Activated naive CD4-positive, alpha-beta T cell treated with anti-CD3 and anti-CD28 coated beads, Interleukin-2, amount 50 U/mL, for 24 hours (primary cell): ENCODE results near the gene IFI27.
"Not testable (repeated sequence)": the region's sequence is repeated elsewhere in the genome, so short reads cannot be mapped to it uniquely, and the experiment has no call there.

Source experiments
- H3K27ac Mint-ChIP-seq: one replicate; pipeline ENCODE4 v1.8.0; 2021; ENCODE audit warnings: mild to moderate bottlenecking, mixed read lengths
- H3K27me3 Mint-ChIP-seq: one replicate; pipeline ENCODE4 v1.8.0; 2021; ENCODE audit warnings: mixed read lengths
- H3K36me3 Mint-ChIP-seq: one replicate; pipeline ENCODE4 v1.8.0; 2021; ENCODE audit warnings: mixed read lengths
- H3K4me1 Mint-ChIP-seq: one replicate; pipeline ENCODE4 v1.8.0; 2021; ENCODE audit warnings: mixed read lengths
- H3K4me3 Mint-ChIP-seq: one replicate; pipeline ENCODE4 v1.8.0; 2021; ENCODE audit warnings: mild to moderate bottlenecking, mixed read lengths
- H3K9me3 Mint-ChIP-seq: one replicate; pipeline ENCODE4 v1.8.0; 2021; ENCODE audit warnings: mixed read lengths

IFI27 gene

GRCh38 chr14:94110552-94111181, at the start of gene IFI27:
IFI27 (plus strand) TSS chr14:94110736.
- no peaks in the 10 kb centered on the region for H3K9me3 Mint-ChIP-seq
- H3K4me3 Mint-ChIP-seq = no peak within 1 kb of the TSS
- no peaks in the 10 kb centered on the region for H3K4me1 Mint-ChIP-seq
- H3K27me3 Mint-ChIP-seq = peaks cover 6% of the 10 kb centered on the region
- no peaks in the 10 kb centered on the region for H3K36me3 Mint-ChIP-seq
- H3K27ac Mint-ChIP-seq = no peak within 1 kb of the TSS

GRCh38 chr14:94062344-94062940, 48.1 kb upstream of the IFI27 start:
- Mint-ChIP-seq H3K27ac (peak overlapping the region; percentile 60), H3K4me3 (no peak overlapping the region), H3K4me1 (peaks cover 95% of the 10 kb centered on the region), H3K27me3 (no peaks in the 10 kb centered on the region), H3K36me3 (peaks cover 22% of the 10 kb centered on the region), H3K9me3 (no peaks in the 10 kb centered on the region)

GRCh38 chr14:94066089-94066676, 44.4 kb upstream of the IFI27 start:
- peaks cover 13% of the 10 kb centered on the region for H3K9me3 Mint-ChIP-seq
- no peaks in the 10 kb centered on the region for H3K27me3 Mint-ChIP-seq
- peaks cover 93% of the 10 kb centered on the region for H3K4me1 Mint-ChIP-seq
- H3K27ac Mint-ChIP-seq = peak overlapping the region; percentile 83
- H3K36me3 Mint-ChIP-seq = peaks cover 45% of the 10 kb centered on the region
- H3K4me3 Mint-ChIP-seq = peak overlapping the region; percentile 71

- peaks cover 22% of the 10 kb centered on the region for H3K9me3 Mint-ChIP-seq
- H3K4me3 Mint-ChIP-seq = peak overlapping the region; percentile 26
Observed at GRCh38 chr14:94072076-94072475, 38.5 kb upstream of the IFI27 start.

GRCh38 chr14:94074534-94074933, 36.0 kb upstream of the IFI27 start:
- peaks cover 75% of the 10 kb centered on the region for H3K4me1 Mint-ChIP-seq
- no peak overlapping the region for H3K27ac Mint-ChIP-seq
- peaks cover 14% of the 10 kb centered on the region for H3K9me3 Mint-ChIP-seq
- H3K4me3 Mint-ChIP-seq = peak overlapping the region; percentile 67
- H3K27me3 Mint-ChIP-seq = no peaks in the 10 kb centered on the region
- H3K36me3 Mint-ChIP-seq = peaks cover 57% of the 10 kb centered on the region

More at GRCh38 chr14:94072076-94072475, 38.5 kb upstream of the IFI27 start:
- not testable (repeated sequence) for H3K27ac Mint-ChIP-seq, H3K27me3 Mint-ChIP-seq
- Mint-ChIP-seq H3K36me3 (peaks cover 59% of the 10 kb centered on the region), H3K4me1 (peaks cover 78% of the 10 kb centered on the region)

- H3K9me3 Mint-ChIP-seq = peaks cover 14% of the 10 kb centered on the region
- peaks cover 75% of the 10 kb centered on the region for H3K4me1 Mint-ChIP-seq
- H3K4me3 Mint-ChIP-seq = peak overlapping the region; percentile 84
- H3K27ac Mint-ChIP-seq = no peak overlapping the region
- peaks cover 56% of the 10 kb centered on the region for H3K36me3 Mint-ChIP-seq
- H3K27me3 Mint-ChIP-seq = no peaks in the 10 kb centered on the region
Observed at GRCh38 chr14:94075008-94075407, 35.5 kb upstream of the IFI27 start.

GRCh38 chr14:94077111-94077821, 33.3 kb upstream of the IFI27 start:
- peaks cover 5% of the 10 kb centered on the region for H3K9me3 Mint-ChIP-seq
- no peaks in the 10 kb centered on the region for H3K27me3 Mint-ChIP-seq
- H3K27ac Mint-ChIP-seq = no peak overlapping the region
- peaks cover 69% of the 10 kb centered on the region for H3K4me1 Mint-ChIP-seq
- peaks cover 42% of the 10 kb centered on the region for H3K36me3 Mint-ChIP-seq
- peak overlapping the region; percentile 100 for H3K4me3 Mint-ChIP-seq

- Mint-ChIP-seq H3K9me3 (peaks cover 4% of the 10 kb centered on the region), H3K4me3 (peak overlapping the region; percentile 100), H3K4me1 (peaks cover 70% of the 10 kb centered on the region), H3K36me3 (peaks cover 41% of the 10 kb centered on the region), H3K27me3 (no peaks in the 10 kb centered on the region), H3K27ac (no peak overlapping the region)
Observed at GRCh38 chr14:94077823-94078222, 32.7 kb upstream of the IFI27 start.

- H3K4me3 Mint-ChIP-seq = peak overlapping the region; percentile 100
- H3K27ac Mint-ChIP-seq = peak overlapping the region; percentile 100
- H3K27me3 Mint-ChIP-seq = no peaks in the 10 kb centered on the region
- H3K36me3 Mint-ChIP-seq = peaks cover 31% of the 10 kb centered on the region
- peaks cover 63% of the 10 kb centered on the region for H3K4me1 Mint-ChIP-seq
- peaks cover 4% of the 10 kb centered on the region for H3K9me3 Mint-ChIP-seq
Observed at GRCh38 chr14:94079891-94080620, 30.5 kb upstream of the IFI27 start.

- Mint-ChIP-seq H3K9me3 (no peaks in the 10 kb centered on the region), H3K36me3 (peaks cover 25% of the 10 kb centered on the region), H3K4me1 (peaks cover 56% of the 10 kb centered on the region), H3K27me3 (no peaks in the 10 kb centered on the region), H3K27ac (peak within 1 kb of the TSS; percentile 100), H3K4me3 (peak within 1 kb of the TSS; percentile 100)
Observed at GRCh38 chr14:94080621-94081385, 29.7 kb upstream of the IFI27 start, which contains the start of the genes DDX24 and IFI27L1. DDX24 (minus strand) TSS chr14:94081202; CDS start chr14:94079742, 1,460 bp downstream. IFI27L1 (plus strand) TSS chr14:94081310; CDS start chr14:94096938, 15,628 bp downstream.

GRCh38 chr14:94081386-94081820, 29.1 kb upstream of the IFI27 start:
- peaks cover 50% of the 10 kb centered on the region for H3K4me1 Mint-ChIP-seq
- H3K27me3 Mint-ChIP-seq = no peaks in the 10 kb centered on the region
- H3K4me3 Mint-ChIP-seq = peak overlapping the region; percentile 100
- peak overlapping the region; percentile 95 for H3K27ac Mint-ChIP-seq
- H3K9me3 Mint-ChIP-seq = no peaks in the 10 kb centered on the region
- H3K36me3 Mint-ChIP-seq = peaks cover 26% of the 10 kb centered on the region

- Mint-ChIP-seq H3K4me1 (peaks cover 2% of the 10 kb centered on the region), H3K9me3 (no peaks in the 10 kb centered on the region), H3K4me3 (no peak overlapping the region), H3K27me3 (no peaks in the 10 kb centered on the region), H3K36me3 (peaks cover 2% of the 10 kb centered on the region), H3K27ac (no peak overlapping the region)
Observed at GRCh38 chr14:94087891-94088290, 22.6 kb upstream of the IFI27 start.

- no peak overlapping the region for H3K4me3 Mint-ChIP-seq
- H3K27me3 Mint-ChIP-seq = no peaks in the 10 kb centered on the region
- peaks cover 2% of the 10 kb centered on the region for H3K36me3 Mint-ChIP-seq
- H3K27ac Mint-ChIP-seq = no peak overlapping the region
- H3K4me1 Mint-ChIP-seq = no peaks in the 10 kb centered on the region
- H3K9me3 Mint-ChIP-seq = no peaks in the 10 kb centered on the region
Observed at GRCh38 chr14:94088516-94088915, 22.0 kb upstream of the IFI27 start.

- no peaks in the 10 kb centered on the region for H3K27me3 Mint-ChIP-seq
- peaks cover 3% of the 10 kb centered on the region for H3K36me3 Mint-ChIP-seq
- no peak overlapping the region for H3K27ac Mint-ChIP-seq
- H3K9me3 Mint-ChIP-seq = no peaks in the 10 kb centered on the region
- H3K4me3 Mint-ChIP-seq = no peak overlapping the region
- no peaks in the 10 kb centered on the region for H3K4me1 Mint-ChIP-seq
Observed at GRCh38 chr14:94089479-94089878, 21.1 kb upstream of the IFI27 start.
